Nephron (organoid): ENCODE results near the gene SPPL3.
A peak's percentile ranks its signal among the peaks of the same experiment; 100 is the strongest.

ENCODE experiments used
- H3K27ac Mint-ChIP-seq, 3 experiments: 2 replicates each; pipeline ENCODE4 v1.8.0; 2020; ENCODE audit warnings: mixed read lengths in 3 of 3, mild to moderate bottlenecking in 2 of 3, moderate library complexity in 1 of 3
- H3K27me3 Mint-ChIP-seq: 2 replicates; pipeline ENCODE4 v1.8.0; 2021; ENCODE audit warnings: low read depth, mild to moderate bottlenecking, moderate library complexity, mixed read lengths
- H3K36me3 Mint-ChIP-seq: 2 replicates; pipeline ENCODE4 v1.8.0; 2020; ENCODE audit warnings: low read depth, mixed read lengths
- H3K4me1 Mint-ChIP-seq: 2 replicates; pipeline ENCODE4 v1.8.0; 2020; ENCODE audit warnings: mixed read lengths
- H3K4me3 Mint-ChIP-seq, 3 experiments: 2 replicates each; pipeline ENCODE4 v1.8.0; 2020; ENCODE audit warnings: mild to moderate bottlenecking in 3 of 3, mixed read lengths in 3 of 3, moderate library complexity in 2 of 3
- H3K9me3 Mint-ChIP-seq: 2 replicates; pipeline ENCODE4 v1.8.0; 2020; ENCODE audit warnings: mixed read lengths
- CTCF ChIP-seq, 3 experiments: fragments of 200-600 bp; sonication (generic); IDR thresholded peaks; one replicate each; pipeline ENCODE4 v1.5.0; 2021; ENCODE audit warnings: antibody characterized with exemption in 3 of 3; ENCODE audit not compliant: unreplicated experiment in 3 of 3

The SPPL3 gene

GRCh38 chr12:120720234-120720986, 183.7 kb downstream of the SPPL3 start:
- Mint-ChIP-seq H3K9me3 (no peaks in the 10 kb centered on the region), H3K27ac (peak overlapping the region in 2 of 3 experiments; percentile 80 to 98), H3K27me3 (no peaks in the 10 kb centered on the region), H3K36me3 (peaks cover 73% of the 10 kb centered on the region), H3K4me3 (no peak overlapping the region), H3K4me1 (peaks cover 10% of the 10 kb centered on the region)
- TF ChIP-seq CTCF (IDR thresholded peaks at IDR 0.05; ENCODE audit: unreplicated experiment in 3 of 3): no peak

DNA sequence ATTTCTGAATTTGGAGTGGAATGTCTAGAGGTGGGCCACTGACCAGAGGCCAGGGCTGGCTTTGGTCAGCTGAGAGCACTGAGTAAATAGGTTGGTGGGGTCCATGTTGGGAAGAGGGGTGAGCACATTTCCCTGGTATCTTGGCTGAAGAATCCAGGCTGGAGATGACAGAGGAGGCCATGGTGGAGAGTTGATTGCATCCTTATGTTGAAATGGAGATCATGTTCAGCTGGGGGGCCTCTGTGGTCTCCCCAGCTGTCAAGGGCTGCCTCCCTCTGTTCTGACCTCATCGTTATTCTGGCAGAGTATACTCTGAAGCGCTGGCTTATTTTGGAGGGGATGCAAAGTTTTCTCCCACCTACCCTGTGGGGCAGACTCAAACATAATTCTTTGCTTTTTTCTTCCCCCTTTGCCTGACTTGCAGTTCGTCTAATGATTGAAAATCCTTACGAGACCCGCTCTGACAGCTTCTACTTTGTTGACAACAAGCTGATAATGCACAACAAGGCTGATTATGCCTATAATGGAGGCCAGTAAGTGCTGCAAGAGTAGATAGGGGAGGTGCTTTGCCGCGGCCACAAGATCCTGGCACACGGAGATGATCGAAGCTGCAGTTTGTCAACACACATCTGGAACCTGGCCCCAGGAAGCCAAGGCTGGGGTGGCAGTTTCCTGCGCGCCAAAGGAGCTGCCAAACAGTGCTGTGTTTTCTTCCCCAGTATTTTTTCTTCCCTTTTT, 184.5 kb downstream of the SPPL3 start:
- Mint-ChIP-seq H3K4me1 (peaks cover 2% of the 10 kb centered on the region), H3K27me3 (no peaks in the 10 kb centered on the region), H3K4me3 (peak overlapping the region in 2 of 3 experiments; percentile 24 to 48), H3K36me3 (peaks cover 78% of the 10 kb centered on the region), H3K27ac (peak overlapping the region; percentile 73 to 98 (median 80)), H3K9me3 (no peaks in the 10 kb centered on the region)
- TF ChIP-seq CTCF (IDR thresholded peaks at IDR 0.05; ENCODE audit: unreplicated experiment in 3 of 3): no peak

DNA sequence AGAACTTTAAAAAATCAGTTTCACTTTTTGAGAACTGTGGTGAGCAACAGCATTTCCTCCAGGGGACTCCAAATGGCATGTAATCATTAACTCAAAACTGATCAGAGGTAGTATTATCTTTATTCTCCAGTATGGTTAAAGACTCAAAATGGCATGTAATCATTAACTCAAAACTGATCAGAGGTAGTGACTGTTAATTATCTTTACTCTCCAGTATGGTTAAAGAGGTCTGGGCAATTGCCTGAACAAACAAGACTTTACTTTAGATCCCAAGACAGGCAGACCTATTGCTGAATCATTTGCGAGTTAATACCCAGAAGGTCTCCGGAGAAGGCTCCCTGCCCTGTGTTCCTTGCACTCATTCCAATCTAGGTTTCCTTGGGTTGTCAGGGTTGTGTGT, 185.1 kb downstream of the SPPL3 start:
- Mint-ChIP-seq H3K4me3 (peak overlapping the region in 2 of 3 experiments; percentile 24 to 48), H3K4me1 (no peaks in the 10 kb centered on the region), H3K27me3 (no peaks in the 10 kb centered on the region), H3K9me3 (no peaks in the 10 kb centered on the region), H3K27ac (peak overlapping the region; percentile 73 to 98 (median 80)), H3K36me3 (peaks cover 77% of the 10 kb centered on the region)
- TF ChIP-seq CTCF (IDR thresholded peaks at IDR 0.05; ENCODE audit: unreplicated experiment in 3 of 3): no peak

GRCh38 chr12:120718055-120718454, 186.1 kb downstream of the SPPL3 start:
- H3K27me3 Mint-ChIP-seq: no peaks in the 10 kb centered on the region

GRCh38 chr12:120713861-120714482, 190.2 kb downstream of the SPPL3 start:
- peak overlapping the region; percentile 80 to 83 (median 81) for H3K4me3 Mint-ChIP-seq

More at GRCh38 chr12:120718055-120718454, 186.1 kb downstream of the SPPL3 start:
- Mint-ChIP-seq H3K36me3 (peaks cover 76% of the 10 kb centered on the region), H3K27ac (peak overlapping the region in 2 of 3 experiments; percentile 9 to 98), H3K4me3 (no peak overlapping the region), H3K9me3 (no peaks in the 10 kb centered on the region), H3K4me1 (peaks cover 5% of the 10 kb centered on the region)
- no peak for TF ChIP-seq CTCF (IDR thresholded peaks at IDR 0.05; ENCODE audit: unreplicated experiment in 3 of 3)

More at GRCh38 chr12:120713861-120714482, 190.2 kb downstream of the SPPL3 start:
- Mint-ChIP-seq H3K9me3 (no peaks in the 10 kb centered on the region), H3K36me3 (peaks cover 43% of the 10 kb centered on the region), H3K4me1 (peaks cover 30% of the 10 kb centered on the region), H3K27ac (peak overlapping the region; percentile 5 to 85 (median 43)), H3K27me3 (no peaks in the 10 kb centered on the region)
- peak; percentile 81 to 86 (median 84) for TF ChIP-seq CTCF (IDR thresholded peaks at IDR 0.05; ENCODE audit: unreplicated experiment in 3 of 3)
